ENCODE data around the gene WNT5A. TPM values are rescaled to one million over a fixed set of nuclear protein-coding genes. Genes with fewer than 3 reads are reported as not detected.
A peak's percentile ranks its signal among the peaks of the same experiment; 100 is the strongest.

Gene WNT5A
- total RNA-seq, 1 donor from 2014 or later, result 7.3 TPM

DNA sequence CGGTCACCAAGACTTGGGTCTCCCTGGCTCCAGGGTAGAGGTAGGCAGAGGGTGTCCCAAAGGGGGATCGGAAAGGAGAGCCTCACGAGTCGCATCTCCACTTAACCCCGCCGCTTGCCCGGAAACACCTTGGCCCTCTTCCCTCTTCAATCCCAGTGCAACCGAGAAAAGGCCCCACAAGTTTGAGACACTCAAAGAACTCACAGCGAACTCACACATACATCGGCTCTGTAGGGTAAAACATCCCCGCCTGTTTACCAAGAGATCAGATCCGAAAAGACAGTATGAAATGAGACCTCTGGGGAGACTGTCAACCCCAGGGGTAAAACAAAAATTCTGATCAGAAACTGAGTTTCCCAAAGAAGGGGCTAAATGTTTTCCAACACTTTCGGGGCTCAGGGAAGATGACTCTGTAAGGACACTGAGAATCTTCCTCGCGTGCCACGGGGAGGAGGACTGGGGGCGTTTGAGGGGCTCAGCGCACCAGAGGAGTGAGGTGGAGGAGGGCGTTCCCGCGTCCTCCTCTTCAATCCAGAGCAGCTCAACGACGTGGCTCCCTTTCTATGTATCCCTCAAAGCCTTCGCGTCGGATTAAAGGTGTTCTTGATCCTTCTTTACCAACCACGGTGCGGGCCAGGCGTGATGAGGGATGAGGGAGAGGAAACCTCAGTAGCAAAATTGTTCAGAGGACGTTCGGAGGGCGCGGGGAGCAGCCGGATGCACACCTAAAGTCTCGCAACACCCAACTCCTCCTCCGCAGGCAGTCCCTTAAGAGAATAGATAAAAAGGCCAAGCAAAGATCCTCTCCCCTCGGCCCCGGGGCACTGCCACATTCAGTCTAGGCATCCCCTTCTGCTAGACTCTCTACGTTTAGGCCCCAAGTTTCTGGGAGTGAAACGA is 3.7 kb downstream of the WNT5A start:
- FAIRE-seq (no peak), DNase-seq (ENCODE audit: low spot score in 2 of 2) (no peak)

- no peak for FAIRE-seq
Measured at GRCh38 chr3:55482496-55483195, 4.5 kb downstream of the WNT5A start.

DNA sequence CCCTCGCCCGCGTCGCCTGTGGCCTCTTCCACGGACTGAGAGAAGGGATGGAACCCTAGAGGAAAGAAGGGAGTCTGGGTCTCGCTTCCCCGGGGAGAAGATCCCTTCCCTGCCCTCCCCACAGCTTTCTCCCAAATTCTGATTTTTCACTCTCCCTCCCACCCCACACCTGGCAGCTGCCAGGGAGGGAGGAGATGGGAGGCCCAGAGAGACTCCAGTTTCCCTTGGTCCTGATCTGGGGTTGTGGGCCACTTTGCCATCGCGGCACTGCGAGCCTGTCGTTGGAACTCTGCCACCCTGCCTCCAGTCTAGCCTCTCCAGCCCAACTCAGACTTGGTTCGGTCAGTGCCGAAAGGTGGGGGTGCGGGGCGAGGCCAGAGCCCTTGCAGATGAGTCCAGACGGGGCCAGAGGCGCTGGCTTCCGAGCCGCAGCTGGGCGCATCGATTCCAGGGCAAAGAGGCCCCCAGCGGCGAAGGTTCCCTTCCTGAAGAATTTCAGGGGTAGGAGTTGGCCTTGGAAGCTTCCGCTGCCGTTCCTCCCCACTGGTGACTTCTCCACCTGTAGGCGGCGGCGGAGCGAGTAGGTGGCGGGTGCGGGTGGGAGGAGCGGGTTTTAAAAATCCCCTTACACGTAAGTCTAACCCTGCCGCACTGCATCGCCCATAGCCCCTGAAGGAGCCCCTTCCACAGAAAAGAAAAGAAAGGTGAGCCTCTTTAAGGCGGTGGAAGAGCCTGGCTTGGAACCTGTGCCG is 5.2 kb downstream of the WNT5A start:
- peak in 1 of 2 donors; percentile 34 for DNase-seq (ENCODE audit: low spot score in 2 of 2)
- FAIRE-seq, result no peak

More at GRCh38 chr3:55482496-55483195, 4.5 kb downstream of the WNT5A start:
- DNase-seq (ENCODE audit: low spot score in 2 of 2), result peak in 1 of 2 donors; percentile 22

DNA sequence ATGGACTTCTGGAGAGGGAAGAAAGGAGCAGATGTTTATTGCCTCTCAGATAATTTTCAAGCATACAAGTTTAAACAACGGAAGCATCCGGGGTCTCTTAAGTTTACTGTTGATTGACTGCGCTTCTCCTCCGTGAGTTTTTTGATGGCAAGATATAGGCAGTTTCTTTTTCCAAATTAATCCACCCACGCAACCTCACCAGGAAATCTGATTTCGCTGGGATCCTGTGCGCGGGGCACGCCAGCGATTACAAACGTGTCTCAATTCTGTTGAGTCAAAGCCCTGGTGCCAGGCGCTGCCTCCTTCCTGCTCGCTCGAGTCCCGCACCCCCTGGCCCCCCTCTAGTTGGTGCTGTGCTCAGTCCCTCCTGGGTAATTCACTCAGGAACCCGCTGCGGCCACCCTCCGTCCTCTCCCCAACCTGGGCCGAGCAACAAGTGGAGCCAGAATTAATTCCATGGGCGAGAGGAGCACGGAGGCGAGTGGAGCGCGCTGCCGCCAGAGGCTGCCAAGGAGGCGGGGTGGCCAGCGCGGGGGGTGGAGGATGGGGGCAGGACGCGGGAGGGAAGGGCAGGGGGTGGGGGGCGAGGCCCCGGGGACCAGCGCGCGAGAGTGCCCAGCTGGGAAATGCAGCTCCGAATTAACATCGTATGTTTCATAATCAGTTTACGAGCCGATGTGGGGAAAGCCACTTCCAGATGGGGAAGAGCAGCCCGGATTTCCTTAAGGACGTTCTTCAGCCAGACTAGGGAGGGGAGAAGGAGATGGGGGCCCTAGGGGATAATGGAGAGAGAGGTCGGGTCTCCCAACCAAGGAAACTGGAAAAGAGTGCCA is 6.0 kb downstream of the WNT5A start:
- no peak for FAIRE-seq

GRCh38 chr3:55477306-55478303 is 9.5 kb downstream of the WNT5A start:
- no peak for FAIRE-seq

More for the DNA sequence above, 6.0 kb downstream of the WNT5A start:
- DNase-seq (ENCODE audit: low spot score in 2 of 2), result peak in 1 of 2 donors; percentile 54

DNA sequence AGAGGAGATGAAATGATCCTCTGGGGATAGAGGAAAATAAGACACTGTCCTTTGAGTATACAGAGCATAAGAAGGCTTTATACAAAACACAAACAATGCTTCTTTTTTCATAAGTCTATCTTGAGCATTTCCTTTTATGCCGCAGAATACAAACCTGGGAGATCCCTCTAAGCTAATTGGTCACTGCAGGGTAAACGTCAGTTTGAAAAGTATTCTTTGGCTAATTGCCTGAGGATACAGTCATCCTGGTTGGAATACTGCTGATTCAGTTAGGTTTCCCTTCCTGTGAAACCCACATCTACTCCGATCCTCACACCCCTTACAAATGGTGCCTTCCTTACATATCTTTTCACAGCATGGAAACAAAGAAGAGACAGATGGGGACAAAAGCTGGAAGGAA is 10.6 kb downstream of the WNT5A start:
- DNase-seq (ENCODE audit: low spot score in 2 of 2) (no peak), FAIRE-seq (no peak)

More at GRCh38 chr3:55477306-55478303, 9.5 kb downstream of the WNT5A start:
- no peak for DNase-seq (ENCODE audit: low spot score in 2 of 2)

DNA sequence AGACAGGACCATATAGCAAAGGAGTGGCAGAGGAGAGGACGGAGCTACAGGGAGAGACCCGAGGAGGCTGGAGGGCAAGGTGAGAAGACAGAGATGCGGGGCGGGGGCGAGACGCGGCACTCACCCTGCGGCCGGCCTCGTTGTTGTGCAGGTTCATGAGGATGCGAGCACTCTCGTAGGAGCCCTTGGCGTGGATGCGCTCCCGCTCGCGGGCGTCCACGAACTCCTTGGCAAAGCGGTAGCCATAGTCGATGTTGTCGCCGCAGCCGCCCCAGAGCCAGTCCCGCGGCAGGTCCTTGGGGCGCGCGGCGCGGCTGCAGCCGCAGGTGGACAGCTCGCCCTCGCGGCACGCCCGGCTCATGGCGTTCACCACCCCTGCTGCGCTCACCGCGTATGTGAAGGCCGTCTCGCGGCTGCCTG is 12.9 kb downstream of the WNT5A start:
- FAIRE-seq (no peak), DNase-seq (ENCODE audit: low spot score in 2 of 2) (peak in 1 of 2 donors; percentile 20)

DNA sequence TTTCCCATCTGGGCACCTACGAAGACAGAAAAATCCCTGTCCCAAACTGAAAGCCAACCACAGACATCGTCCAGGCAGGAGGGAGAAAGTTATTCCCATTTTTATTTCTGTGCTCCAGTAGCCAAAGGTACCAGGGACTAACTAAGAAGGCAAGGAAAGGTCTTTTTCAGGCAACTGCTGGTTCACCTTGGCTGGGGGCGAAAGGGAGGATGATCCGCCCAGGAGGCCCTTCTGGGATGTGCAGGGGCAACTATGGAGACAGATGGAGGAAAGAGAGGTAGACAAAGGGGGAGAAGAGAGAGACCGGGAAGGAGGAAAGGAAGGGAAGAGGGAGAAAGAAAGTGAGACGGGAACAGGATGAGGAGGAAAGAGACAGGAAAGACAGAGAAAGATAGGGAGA is 13.3 kb downstream of the WNT5A start:
- FAIRE-seq, result no peak

GRCh38 chr3:55471522-55472280 is 15.4 kb downstream of the WNT5A start:
- no peak for FAIRE-seq
- DNase-seq (ENCODE audit: low spot score in 2 of 2), result no peak

More for the DNA sequence above, 13.3 kb downstream of the WNT5A start:
- DNase-seq (ENCODE audit: low spot score in 2 of 2), result no peak

DNA sequence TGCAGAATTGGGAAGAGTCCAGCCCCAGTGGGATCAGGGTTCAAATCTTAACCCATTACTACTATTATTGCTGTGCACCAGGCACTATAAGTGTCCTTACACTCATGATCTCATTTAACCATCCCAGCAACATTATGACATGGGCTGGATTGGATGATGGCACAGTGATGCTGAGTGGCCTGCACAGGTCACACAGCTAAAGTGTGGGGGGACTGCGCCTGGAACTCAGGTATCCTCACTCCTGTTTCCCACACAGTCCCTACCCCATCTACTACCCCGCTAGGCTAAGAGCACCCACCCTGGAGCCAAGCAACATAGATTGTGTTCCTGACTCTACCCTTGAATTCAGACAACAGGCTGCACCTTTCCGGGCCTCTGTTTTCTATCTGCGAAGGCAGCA is 16.0 kb downstream of the WNT5A start:
- FAIRE-seq (no peak), DNase-seq (ENCODE audit: low spot score in 2 of 2) (no peak)

- FAIRE-seq (no peak), DNase-seq (ENCODE audit: low spot score in 2 of 2) (no peak)
Measured at GRCh38 chr3:55469957-55470526, 17.1 kb downstream of the WNT5A start.

DNA sequence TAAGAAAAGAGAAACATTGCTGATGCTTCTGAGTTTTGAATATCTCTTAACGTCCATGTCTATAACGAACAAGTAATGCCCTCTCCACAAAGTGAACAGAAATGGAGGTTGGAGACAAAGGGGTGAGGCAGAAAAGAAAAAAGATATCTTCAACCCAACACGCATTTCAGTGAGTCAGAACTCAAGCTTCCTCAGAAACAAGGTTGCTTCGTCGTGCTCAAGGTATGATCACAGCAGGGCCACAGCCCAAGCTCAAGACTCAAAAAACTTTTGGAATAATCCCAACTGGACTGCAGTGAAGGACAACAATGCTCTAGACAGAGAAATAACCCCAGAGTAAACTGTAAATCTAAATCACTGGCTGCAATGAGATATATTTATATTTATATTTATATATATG is 18.9 kb downstream of the WNT5A start:
- no peak for DNase-seq (ENCODE audit: low spot score in 2 of 2)
- no peak for FAIRE-seq

DNA sequence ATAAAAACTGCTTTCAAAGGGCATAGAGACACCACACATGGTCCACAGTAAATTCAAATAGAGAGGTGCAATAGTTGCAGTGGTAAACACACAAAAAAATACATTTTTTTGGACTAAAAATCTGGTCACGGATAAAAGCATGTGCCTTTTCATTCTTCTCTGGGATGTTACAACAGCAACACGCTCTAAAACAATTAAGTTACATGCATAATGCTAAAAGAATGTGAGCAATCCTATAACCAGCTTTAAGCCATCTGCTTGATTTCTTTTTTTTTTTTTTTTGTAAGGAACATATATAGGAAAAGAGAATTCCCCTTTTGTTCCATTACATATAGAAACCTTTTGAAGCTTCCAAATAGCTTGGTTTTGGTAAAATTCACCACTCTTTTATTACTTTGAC is 20.0 kb downstream of the WNT5A start:
- DNase-seq (ENCODE audit: low spot score in 2 of 2) (no peak), FAIRE-seq (no peak)

- no peak for FAIRE-seq
Measured at GRCh38 chr3:55466526-55466925, 20.6 kb downstream of the WNT5A start.

GRCh38 chr3:55461896-55462295 is 25.2 kb downstream of the WNT5A start:
- DNase-seq (ENCODE audit: low spot score in 2 of 2) (no peak), FAIRE-seq (no peak)

More at GRCh38 chr3:55466526-55466925, 20.6 kb downstream of the WNT5A start:
- DNase-seq (ENCODE audit: low spot score in 2 of 2), result no peak

- FAIRE-seq, result no peak
- no peak for DNase-seq (ENCODE audit: low spot score in 2 of 2)
Measured at GRCh38 chr3:55459838-55460237, 27.3 kb downstream of the WNT5A start.

GRCh38 chr3:55458181-55458790 is 28.8 kb downstream of the WNT5A start:
- no peak for FAIRE-seq
- no peak for DNase-seq (ENCODE audit: low spot score in 2 of 2)
